SHP77 (cell line): ENCODE data around the gene GPLD1.
A peak's percentile ranks its signal among the peaks of the same experiment; 100 is the strongest.
"Not testable (repeated sequence)": the region's sequence is repeated elsewhere in the genome, so short reads cannot be mapped to it uniquely, and the experiment has no call there.

Experiments used
- DNase-seq, 2 experiments: peaks; one replicate each; lab custom pipeline; 2025; lab: John Stamatoyannopoulos, UW

The GPLD1 gene

GRCh38 chr6:24489470-24489869, at the start of gene GPLD1:
Gene GPLD1, minus strand, starts transcription at chr6:24489578. Its CDS starts 67 bp downstream, at chr6:24489511.
- DNase-seq = no peak

GRCh38 chr6:24537771-24538385, 48.5 kb upstream of the GPLD1 start:
- DNase-seq = no peak

GRCh38 chr6:24537082-24537699, 47.8 kb upstream of the GPLD1 start:
- DNase-seq = no peak

- no peak for DNase-seq
Observed at GRCh38 chr6:24536466-24536865, 47.1 kb upstream of the GPLD1 start.

GRCh38 chr6:24535210-24535609, 45.8 kb upstream of the GPLD1 start:
- no peak for DNase-seq

- no peak for DNase-seq
Observed at GRCh38 chr6:24534329-24534728, 45.0 kb upstream of the GPLD1 start.

GRCh38 chr6:24529985-24530384, 40.6 kb upstream of the GPLD1 start:
- no peak for DNase-seq

GRCh38 chr6:24524805-24525204, 35.4 kb upstream of the GPLD1 start:
- DNase-seq = peak; percentile 21 to 43

GRCh38 chr6:24524329-24524728, 35.0 kb upstream of the GPLD1 start:
- DNase-seq = no peak

GRCh38 chr6:24522228-24523176, 33.1 kb upstream of the GPLD1 start:
- peak; percentile 36 to 55 for DNase-seq

- DNase-seq = peak; percentile 12 to 48
Observed at GRCh38 chr6:24520929-24521546, 31.7 kb upstream of the GPLD1 start.

- no peak for DNase-seq
Observed at GRCh38 chr6:24517659-24518543, 28.5 kb upstream of the GPLD1 start.

- no peak for DNase-seq
Observed at GRCh38 chr6:24513602-24514001, 24.2 kb upstream of the GPLD1 start.

- not testable (repeated sequence) for DNase-seq
Observed at GRCh38 chr6:24511976-24512375, 22.6 kb upstream of the GPLD1 start.

- DNase-seq = no peak
Observed at GRCh38 chr6:24506814-24507520, 17.6 kb upstream of the GPLD1 start.

- DNase-seq = no peak
Observed at GRCh38 chr6:24504649-24505586, 15.5 kb upstream of the GPLD1 start.

GRCh38 chr6:24504287-24504648, 14.9 kb upstream of the GPLD1 start:
- no peak for DNase-seq

GRCh38 chr6:24501914-24502313, 12.5 kb upstream of the GPLD1 start:
- no peak for DNase-seq

GRCh38 chr6:24501374-24501773, 12.0 kb upstream of the GPLD1 start:
- no peak for DNase-seq

- DNase-seq = no peak
Observed at GRCh38 chr6:24500683-24501082, 11.3 kb upstream of the GPLD1 start.
